Left ventricle myocardium inferior (tissue), 1 donor: ENCODE measurements around the gene TBC1D22A. TPM values are rescaled to one million over a fixed set of nuclear protein-coding genes. Genes with fewer than 3 reads are reported as not detected.

Experiments
- DNase-seq: peaks from one replicate; pipeline ENCODE4 v3.0.0-alpha.2; 2020
- H3K27ac ChIP-seq: fragments of 200-600 bp; replicated peaks from 2 replicates; pipeline ENCODE4 v1.8.0; 2021
- H3K27me3 ChIP-seq: fragments of 200-600 bp; 2 replicates; pipeline ENCODE4 v1.8.0; 2021; ENCODE audit warnings: low read depth
- H3K36me3 ChIP-seq: fragments of 200-600 bp; 2 replicates; pipeline ENCODE4 v1.8.0; 2021
- H3K4me1 ChIP-seq: fragments of 200-600 bp; 2 replicates; pipeline ENCODE4 v1.8.0; 2021
- H3K4me3 ChIP-seq: fragments of 200-600 bp; 2 replicates; pipeline ENCODE4 v1.8.0; 2021; ENCODE audit warnings: mild to moderate bottlenecking, moderate library complexity
- H3K9me3 ChIP-seq: fragments of 200-600 bp; replicated peaks from 2 replicates; pipeline ENCODE4 v1.8.0; 2021
- intact Hi-C: fragments of 100-400 bp; cut with micrococcal nuclease; formaldehyde crosslinking; loops from one replicate; pipeline ENCODE4 v1.11.0; 2022
- total RNA-seq: library from RNA; stranded (reverse); fragmentation: NEBNext Ultra II Directional; extraction: Animal tissue kit (Norgen Biotek cat#: 25700); gene quantifications from one replicate; pipeline ENCODE4 v1.2.1, GENCODE V29; 2021
- TF ChIP-seq, protein P1 (sequence below): fragments of 200-600 bp; IDR thresholded peaks from 2 replicates; pipeline ENCODE4 v1.8.0; 2021; ENCODE audit warnings: antibody characterized with exemption, mild to moderate bottlenecking, borderline replicate concordance
- donor health status: DM: no; HTN: yes; CAD: no; lungs with severe emphysema.

Gene TBC1D22A
- total RNA-seq, 1 donor from 2014 or later, result 16.2 TPM

DNA sequence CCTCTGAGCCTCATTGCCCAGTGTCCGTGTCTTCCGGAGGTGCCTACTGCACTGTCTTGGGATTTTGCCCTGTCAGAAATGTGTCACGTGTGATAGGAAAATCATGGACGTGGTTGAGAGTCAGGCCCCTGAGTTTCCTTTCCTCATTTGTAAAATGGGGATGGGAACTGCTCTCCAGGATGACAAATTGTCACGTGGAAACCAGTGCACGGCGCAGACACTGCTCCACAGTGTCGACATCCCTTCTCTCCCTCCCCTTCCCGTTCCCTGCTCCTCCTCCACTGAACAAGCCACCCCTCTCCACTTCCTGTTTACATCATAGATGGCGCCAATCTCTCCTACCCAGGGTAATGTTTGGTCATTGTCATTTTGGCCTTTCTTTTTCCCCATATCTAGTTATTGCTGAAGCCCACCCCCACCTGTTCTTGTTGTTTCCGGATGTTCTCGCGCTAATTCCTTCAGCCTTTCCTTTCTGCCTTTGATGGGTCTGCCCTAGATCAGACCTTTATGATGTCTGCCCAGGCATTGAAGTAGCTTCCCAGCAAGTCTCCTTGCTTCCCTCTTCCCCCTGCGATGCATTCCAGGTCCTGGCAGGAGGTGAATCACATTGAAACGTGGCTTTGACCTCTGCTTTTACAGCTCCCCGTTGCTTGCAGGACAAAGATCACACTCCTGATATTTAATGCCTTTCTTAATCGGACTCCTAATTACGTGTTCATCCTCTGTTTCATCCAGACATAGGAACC lies 91.8 kb downstream of the TBC1D22A start:
- Histone ChIP-seq H3K9me3 (no peaks in the 10 kb centered on the region), H3K4me3 (peak overlapping the region; percentile 10), H3K4me1 (peaks cover 8% of the 10 kb centered on the region), H3K27me3 (no peaks in the 10 kb centered on the region), H3K27ac (peak overlapping the region; percentile 10), H3K36me3 (peaks cover 5% of the 10 kb centered on the region)
- DNase-seq, result peak; percentile 28
- TF ChIP-seq, protein P1, sequence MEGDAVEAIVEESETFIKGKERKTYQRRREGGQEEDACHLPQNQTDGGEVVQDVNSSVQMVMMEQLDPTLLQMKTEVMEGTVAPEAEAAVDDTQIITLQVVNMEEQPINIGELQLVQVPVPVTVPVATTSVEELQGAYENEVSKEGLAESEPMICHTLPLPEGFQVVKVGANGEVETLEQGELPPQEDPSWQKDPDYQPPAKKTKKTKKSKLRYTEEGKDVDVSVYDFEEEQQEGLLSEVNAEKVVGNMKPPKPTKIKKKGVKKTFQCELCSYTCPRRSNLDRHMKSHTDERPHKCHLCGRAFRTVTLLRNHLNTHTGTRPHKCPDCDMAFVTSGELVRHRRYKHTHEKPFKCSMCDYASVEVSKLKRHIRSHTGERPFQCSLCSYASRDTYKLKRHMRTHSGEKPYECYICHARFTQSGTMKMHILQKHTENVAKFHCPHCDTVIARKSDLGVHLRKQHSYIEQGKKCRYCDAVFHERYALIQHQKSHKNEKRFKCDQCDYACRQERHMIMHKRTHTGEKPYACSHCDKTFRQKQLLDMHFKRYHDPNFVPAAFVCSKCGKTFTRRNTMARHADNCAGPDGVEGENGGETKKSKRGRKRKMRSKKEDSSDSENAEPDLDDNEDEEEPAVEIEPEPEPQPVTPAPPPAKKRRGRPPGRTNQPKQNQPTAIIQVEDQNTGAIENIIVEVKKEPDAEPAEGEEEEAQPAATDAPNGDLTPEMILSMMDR, result no peak
- intact Hi-C loops, result no loop called here

DNA sequence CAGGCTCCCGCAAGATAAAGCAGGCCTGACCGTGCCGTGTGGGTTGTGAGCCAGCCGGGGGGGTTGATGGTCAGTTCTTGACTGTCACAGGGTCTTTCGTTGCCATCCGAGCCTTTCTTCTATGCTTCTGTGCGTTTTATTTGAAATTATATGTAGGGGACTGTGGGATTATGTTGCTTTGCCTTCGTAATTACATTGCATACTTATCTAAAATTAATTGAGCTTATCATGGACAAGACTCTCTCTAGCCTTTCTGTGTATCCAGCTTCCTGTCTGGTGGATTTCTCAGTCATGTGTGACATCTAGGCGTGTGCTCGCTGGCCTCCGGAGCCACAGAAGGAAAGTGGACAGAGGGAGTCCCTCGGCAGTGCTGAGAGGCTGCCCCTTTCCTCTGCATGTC lies 93.2 kb downstream of the TBC1D22A start:
- TF ChIP-seq, protein P1, result no peak
- Histone ChIP-seq H3K36me3 (peaks cover 5% of the 10 kb centered on the region), H3K4me3 (no peak overlapping the region), H3K9me3 (no peaks in the 10 kb centered on the region), H3K4me1 (peaks cover 8% of the 10 kb centered on the region), H3K27me3 (no peaks in the 10 kb centered on the region), H3K27ac (no peak overlapping the region)
- no peak for DNase-seq
- intact Hi-C loops, result no loop called here

DNA sequence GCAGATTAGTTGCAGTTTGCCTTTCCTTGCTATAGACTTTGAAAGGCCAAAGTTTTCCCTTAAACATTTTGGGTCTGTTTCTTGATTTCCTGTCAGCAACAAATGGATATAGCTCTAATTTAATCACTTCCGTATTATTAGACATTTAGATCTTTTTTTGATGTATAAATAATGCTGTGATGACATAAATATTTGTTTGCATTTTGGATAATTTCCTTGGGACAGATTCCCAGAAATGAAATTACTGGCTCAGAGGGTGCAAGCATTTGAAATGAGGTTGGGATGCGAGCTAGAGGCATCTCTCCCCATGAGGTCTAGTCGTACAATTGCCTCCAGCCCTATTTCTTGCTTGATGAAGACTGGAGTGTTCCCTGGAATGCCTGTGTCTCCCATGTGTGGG lies 94.2 kb downstream of the TBC1D22A start:
- Histone ChIP-seq H3K27me3 (no peaks in the 10 kb centered on the region), H3K4me3 (no peak overlapping the region), H3K9me3 (no peaks in the 10 kb centered on the region), H3K4me1 (peaks cover 8% of the 10 kb centered on the region), H3K36me3 (peaks cover under 1% of the 10 kb centered on the region), H3K27ac (no peak overlapping the region)
- TF ChIP-seq, protein P1, result no peak
- intact Hi-C loops, result no loop called here
- DNase-seq, result no peak

DNA sequence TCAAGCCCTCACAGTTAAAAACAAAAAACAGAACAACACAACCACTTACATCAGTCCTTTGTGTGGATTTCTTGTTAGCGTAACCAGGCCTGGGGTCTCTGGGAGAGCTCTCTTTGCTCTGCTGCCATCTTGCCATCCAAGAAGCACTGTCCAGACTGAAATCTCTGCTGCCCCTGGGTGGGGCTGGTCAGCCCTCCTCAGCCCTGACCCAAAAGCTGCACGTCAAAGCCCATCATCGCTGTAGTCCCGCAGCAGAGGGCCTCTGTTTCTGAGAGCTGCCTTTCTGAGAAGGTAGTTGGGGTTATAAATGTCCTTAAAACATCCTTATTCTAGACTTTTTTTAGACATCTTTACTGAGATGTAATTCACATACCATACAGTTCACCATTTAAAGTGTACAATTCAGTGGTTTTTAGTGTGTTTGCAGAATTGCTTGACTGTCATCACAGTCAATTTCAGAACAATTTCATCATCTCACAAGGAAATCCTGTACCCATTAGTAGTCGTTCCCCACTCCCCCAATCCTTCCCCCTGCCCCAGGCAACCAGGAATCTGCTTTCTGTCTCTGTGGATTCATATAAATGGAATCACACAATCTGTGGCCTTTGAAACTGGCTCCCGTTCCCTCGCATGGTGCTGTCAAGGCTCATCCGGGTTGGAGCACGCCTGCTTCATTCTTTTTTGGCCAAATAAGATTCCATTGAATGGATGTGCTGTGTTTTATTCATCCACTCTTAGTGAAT lies 94.9 kb downstream of the TBC1D22A start:
- no peak for DNase-seq
- Histone ChIP-seq H3K36me3 (no peaks in the 10 kb centered on the region), H3K27me3 (no peaks in the 10 kb centered on the region), H3K9me3 (no peaks in the 10 kb centered on the region), H3K4me1 (peaks cover 8% of the 10 kb centered on the region), H3K27ac (no peak overlapping the region), H3K4me3 (no peak overlapping the region)
- TF ChIP-seq, protein P1, result no peak
- intact Hi-C loops, result no loop called here

DNA sequence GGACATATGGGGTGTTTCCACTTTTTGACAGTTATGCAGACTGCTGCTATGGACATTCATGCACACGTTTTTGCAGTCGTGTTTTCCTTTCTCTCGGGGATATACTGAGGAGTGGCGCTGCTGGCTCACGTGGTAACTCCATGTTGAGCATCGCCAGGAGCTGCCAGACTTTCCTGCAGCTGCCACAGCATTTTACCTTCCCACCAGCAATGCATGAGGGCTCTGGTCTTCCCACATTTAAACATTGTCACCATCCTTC lies 95.4 kb downstream of the TBC1D22A start:
- no peak overlapping the region for H3K4me3 ChIP-seq
- intact Hi-C loops, result no loop called here
- H3K27me3 ChIP-seq, result no peaks in the 10 kb centered on the region
- no peak overlapping the region for H3K27ac ChIP-seq
- TF ChIP-seq, protein P1, result no peak
- peaks cover 8% of the 10 kb centered on the region for H3K4me1 ChIP-seq
- no peak for DNase-seq
- no peaks in the 10 kb centered on the region for H3K9me3 ChIP-seq
- no peaks in the 10 kb centered on the region for H3K36me3 ChIP-seq
